ENCODE measurements around the gene ANKRD18A.
"Not testable (repeated sequence)": the region's sequence is repeated elsewhere in the genome, so short reads cannot be mapped to it uniquely, and the experiment has no call there.

The ANKRD18A gene

GRCh38 chr9:38626006-38626405 is 5.6 kb upstream of the ANKRD18A start:
- no peak for DNase-seq (ENCODE audit: low read depth)

- no peak for DNase-seq (ENCODE audit: low read depth)
Measured at GRCh38 chr9:38622951-38623350, 2.6 kb upstream of the ANKRD18A start.

- peak; percentile 2 for DNase-seq (ENCODE audit: low read depth)
Measured at GRCh38 chr9:38622288-38622674, 1.9 kb upstream of the ANKRD18A start.

- peak; percentile 28 for DNase-seq (ENCODE audit: low read depth)
Measured at GRCh38 chr9:38621434-38622287, 1.3 kb upstream of the ANKRD18A start.

GRCh38 chr9:38619556-38620447 is 594 bp downstream of the ANKRD18A start:
- peak; percentile 1 for DNase-seq (ENCODE audit: low read depth)

GRCh38 chr9:38598029-38598745 is 22.2 kb downstream of the ANKRD18A start:
- DNase-seq (ENCODE audit: low read depth), result not testable (repeated sequence)

- DNase-seq (ENCODE audit: low read depth), result not testable (repeated sequence)
Measured at GRCh38 chr9:38595117-38595516, 25.3 kb downstream of the ANKRD18A start.

- not testable (repeated sequence) for DNase-seq (ENCODE audit: low read depth)
Measured at GRCh38 chr9:38591346-38592063, 28.9 kb downstream of the ANKRD18A start.

- DNase-seq (ENCODE audit: low read depth), result not testable (repeated sequence)
Measured at GRCh38 chr9:38583765-38584164, 36.6 kb downstream of the ANKRD18A start.

GRCh38 chr9:38580112-38580511 is 40.3 kb downstream of the ANKRD18A start:
- not testable (repeated sequence) for DNase-seq (ENCODE audit: low read depth)

- not testable (repeated sequence) for DNase-seq (ENCODE audit: low read depth)
Measured at GRCh38 chr9:38576181-38576580, 44.2 kb downstream of the ANKRD18A start.

GRCh38 chr9:38566048-38566447 is 54.3 kb downstream of the ANKRD18A start:
- DNase-seq (ENCODE audit: low read depth), result not testable (repeated sequence)

- DNase-seq (ENCODE audit: low read depth), result not testable (repeated sequence)
Measured at GRCh38 chr9:38565178-38565577, 55.2 kb downstream of the ANKRD18A start.

- DNase-seq (ENCODE audit: low read depth), result not testable (repeated sequence)
Measured at GRCh38 chr9:38563911-38564310, 56.5 kb downstream of the ANKRD18A start.

GRCh38 chr9:38561134-38561533 is 59.3 kb downstream of the ANKRD18A start:
- not testable (repeated sequence) for DNase-seq (ENCODE audit: low read depth)

- DNase-seq (ENCODE audit: low read depth), result not testable (repeated sequence)
Measured at GRCh38 chr9:38559172-38559571, 61.2 kb downstream of the ANKRD18A start.

- DNase-seq (ENCODE audit: low read depth), result not testable (repeated sequence)
Measured at GRCh38 chr9:38557746-38558145, 62.6 kb downstream of the ANKRD18A start.

GRCh38 chr9:38554966-38555365 is 65.4 kb downstream of the ANKRD18A start:
- not testable (repeated sequence) for DNase-seq (ENCODE audit: low read depth)

- not testable (repeated sequence) for DNase-seq (ENCODE audit: low read depth)
Measured at GRCh38 chr9:38553019-38553418, 67.4 kb downstream of the ANKRD18A start.

- not testable (repeated sequence) for DNase-seq (ENCODE audit: low read depth)
Measured at GRCh38 chr9:38546497-38547163, 73.8 kb downstream of the ANKRD18A start.

GRCh38 chr9:38540535-38540934 is 79.9 kb downstream of the ANKRD18A start:
- not testable (repeated sequence) for DNase-seq (ENCODE audit: low read depth)

Measured in activated T-cell treated with anti-CD3 and anti-CD28 coated beads for 1 hour (primary cell).